LoVo (cell line): ENCODE results near the gene AHSG.

Experiments used
- DNase-seq: peaks from one replicate; pipeline ENCODE4 v3.0.0-alpha.2; 2016; ENCODE audit warnings: low spot score

Gene AHSG

DNA sequence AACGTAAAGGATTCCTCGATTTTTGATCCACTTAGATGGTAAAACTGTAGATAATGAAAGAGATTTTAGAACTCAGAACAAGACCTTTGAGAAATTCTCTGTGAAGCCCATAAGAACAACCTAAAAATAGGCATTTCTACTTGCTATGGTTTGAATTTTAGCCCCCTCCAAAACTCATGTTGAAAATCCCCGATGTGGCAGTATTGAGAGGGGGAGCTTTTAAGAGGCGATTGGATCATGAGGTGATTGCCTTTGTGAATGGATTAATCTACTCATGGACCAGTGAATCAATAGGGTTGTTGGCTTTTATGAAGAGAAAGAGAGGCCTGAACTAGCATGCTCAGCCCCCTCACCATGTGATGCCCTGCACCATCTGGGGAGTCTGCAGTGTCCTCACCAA is 20.2 kb upstream of the AHSG start:
- DNase-seq, result no peak

DNA sequence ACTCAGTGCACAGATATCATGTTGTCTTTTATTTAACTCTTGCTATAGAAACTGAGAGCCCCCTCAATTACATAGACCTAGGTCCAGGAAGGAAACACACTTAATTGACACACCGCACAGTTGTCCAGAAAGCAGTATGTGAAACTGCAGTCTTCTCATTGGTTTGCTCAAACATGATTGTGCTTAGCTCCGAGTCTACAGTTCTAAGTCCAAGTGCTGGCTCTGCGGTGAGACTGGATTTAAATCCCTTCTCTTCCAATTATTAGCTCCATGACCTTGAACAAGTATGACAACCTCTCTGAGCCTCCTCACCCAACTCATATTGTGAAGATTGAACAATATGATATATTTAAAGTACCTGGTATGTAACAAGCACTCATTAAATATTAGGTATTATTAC is 19.0 kb upstream of the AHSG start:
- DNase-seq, result no peak

DNA sequence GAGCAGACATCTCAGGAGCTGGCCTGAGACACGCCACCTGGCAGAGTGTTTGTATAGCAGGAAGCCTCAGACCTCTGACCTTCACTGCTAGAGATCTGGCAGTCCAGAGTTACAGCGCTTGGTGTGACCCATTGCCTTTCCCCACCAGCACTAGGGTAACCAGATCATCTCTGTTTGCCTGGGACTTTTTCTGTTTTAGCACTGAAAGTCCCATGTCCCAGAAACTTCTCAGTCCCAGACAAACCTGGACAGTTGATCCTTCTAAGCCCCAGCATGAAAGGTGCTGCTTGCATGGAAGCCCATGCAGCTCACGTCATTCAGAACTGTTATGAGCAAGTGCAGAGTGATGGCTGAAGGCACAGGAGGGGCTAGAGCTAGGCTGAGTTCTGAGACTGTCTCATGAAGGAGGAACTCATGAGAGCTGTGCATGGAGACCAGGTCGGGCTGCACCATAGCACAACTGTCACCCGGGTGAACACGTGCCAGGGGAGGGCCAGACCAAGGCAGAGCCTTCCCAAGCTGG is 18.2 kb upstream of the AHSG start:
- DNase-seq, result no peak

DNA sequence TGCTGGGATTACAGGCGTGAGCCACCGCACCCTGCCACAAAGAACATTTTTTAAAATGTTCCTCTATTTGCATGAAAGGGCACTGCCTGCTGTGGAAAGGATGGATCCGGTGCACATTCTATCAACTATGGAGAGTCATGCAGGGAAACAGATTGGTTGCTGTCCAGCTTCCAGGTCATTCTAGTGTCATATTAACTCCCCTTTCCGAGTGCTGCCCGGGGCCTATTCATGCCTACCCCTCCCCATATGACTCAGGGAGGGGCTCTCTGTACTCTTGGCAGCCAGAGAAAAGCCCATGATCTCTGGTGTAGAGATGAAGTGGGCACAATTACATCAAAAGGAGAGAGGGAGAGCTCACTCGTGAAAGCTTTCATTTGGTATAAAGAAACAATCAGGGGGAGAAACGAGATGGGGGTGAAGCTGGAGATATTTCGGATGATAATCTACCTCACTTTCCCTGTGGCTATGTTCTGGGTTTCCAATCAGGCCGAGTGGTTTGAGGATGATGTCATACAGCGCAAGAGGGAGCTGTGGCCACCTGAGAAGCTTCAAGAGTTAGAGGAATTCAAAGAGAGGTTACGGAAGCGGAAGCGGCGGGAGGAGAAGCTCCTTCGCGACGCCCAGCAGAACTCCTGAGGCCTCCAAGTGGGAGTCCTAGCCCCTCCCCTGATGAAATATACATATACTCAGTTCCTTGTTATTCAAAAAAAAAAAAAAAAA is 16.1 kb upstream of the AHSG start:
- DNase-seq, result no peak

DNA sequence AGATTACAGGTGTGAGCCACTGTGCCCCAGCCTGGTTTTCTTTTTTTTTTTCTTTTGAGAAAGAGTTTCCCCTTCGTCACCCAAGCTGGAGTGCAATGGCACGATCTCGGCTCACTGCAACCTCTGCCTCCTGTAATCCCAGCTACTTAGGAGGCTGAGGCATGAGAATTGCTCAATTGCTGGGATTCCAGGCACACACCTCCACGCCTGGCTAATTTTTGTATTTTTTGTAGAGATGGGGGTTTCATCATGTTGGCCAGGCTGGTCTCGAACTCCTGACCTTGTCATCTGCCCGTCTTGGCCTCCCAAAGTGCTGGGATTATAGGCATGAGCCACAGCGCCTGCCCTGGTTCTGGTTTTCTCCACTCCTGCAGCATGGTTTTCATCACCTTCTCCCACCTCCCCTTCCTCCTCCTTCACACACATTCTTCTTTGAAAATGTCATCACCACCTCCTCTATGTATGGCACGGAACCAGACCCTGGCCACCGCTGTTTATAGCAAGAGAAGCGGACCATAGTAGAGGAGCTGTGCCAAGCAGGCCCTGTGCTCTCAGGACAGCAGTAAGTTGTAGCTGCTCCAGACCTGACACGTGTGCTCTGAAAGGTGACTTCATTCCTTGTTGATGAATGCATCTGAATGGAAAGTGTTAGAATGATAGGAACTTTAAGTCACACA is 14.6 kb upstream of the AHSG start:
- DNase-seq, result no peak

DNA sequence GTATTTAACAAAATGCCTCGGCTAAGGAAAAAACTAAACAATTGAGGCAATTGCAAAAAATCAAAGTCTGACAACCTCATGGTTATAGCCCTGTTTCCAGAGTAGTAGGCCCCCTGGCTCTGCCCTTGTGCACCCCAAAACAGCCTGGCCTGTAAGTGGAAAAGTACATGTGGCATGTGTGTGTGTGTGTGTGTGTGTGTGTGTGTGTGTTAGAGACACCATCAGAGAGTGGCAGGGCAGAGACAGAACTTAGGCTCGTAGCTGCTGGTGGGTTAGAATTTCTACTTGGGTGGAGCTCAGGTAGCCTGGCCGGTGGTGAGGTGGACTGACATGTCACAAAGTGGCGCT is 14.1 kb upstream of the AHSG start:
- DNase-seq, result no peak

DNA sequence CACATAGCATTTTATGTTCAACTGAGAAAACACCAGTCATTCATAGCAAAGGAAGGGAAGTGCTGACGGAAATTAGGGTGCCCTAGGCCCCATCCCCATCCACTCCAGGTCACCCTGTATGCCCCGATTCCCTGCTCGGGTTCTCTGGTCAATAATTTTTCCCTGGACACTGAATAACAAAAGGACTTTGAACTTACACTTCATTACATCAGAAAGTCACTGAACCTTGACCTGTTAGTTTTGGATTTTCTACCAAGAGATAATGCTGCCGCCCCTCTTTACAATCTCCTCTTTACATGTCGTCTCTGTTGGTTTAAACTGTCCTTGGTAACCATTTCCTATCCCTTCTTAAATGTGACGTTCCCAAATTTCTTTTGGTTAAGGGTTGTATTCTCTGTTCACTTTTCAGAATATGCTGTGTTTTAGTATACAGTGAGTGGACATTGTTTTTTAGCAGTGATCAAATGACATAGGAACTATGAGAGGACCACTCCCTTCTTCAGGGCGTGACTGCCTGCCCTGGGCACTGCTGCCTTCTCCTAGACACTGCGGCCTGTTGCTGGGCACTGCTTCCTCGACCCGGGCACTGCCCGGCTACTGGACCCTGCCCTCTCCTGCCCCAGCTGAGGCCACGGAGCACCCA is 13.6 kb upstream of the AHSG start:
- DNase-seq, result peak; percentile 1

DNA sequence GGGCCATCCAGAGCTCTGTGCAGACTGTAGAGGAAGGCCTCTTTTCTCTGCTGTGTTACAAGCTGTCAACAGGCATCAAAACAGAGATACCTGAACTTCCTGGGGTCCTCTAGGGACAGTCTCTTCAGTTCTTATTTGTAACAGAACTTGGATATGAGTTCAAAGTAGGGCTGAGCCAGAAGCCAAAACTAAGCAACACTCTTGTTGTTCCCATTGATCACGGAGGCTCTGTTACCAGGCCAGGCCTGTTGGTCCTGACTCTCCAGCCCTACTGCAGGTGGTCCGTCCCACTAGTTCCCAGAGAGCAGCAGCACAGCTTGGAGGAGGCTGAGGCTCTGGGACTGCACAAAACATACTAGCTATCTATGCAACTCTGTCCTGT is 13.1 kb upstream of the AHSG start:
- no peak for DNase-seq

DNA sequence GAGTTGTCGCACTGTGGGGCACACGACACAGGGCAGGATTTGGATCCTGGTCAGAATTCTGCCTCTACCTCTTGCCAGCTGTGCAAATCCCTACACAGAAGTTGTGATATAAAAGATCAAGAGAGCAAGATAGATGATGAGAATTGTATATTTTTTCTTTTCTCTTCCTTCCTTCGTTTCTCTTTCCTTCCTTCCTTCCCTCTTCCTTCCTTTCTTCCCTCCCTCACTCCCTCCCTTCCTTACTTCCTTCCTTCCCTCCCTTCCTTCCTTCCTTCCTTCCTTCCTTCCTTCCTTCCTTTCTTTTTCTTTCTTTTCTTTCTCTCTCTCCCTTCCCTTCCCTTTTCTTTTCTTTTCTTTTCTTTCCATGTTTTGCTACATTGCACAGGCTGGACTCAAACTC is 12.0 kb upstream of the AHSG start:
- DNase-seq, result no peak

DNA sequence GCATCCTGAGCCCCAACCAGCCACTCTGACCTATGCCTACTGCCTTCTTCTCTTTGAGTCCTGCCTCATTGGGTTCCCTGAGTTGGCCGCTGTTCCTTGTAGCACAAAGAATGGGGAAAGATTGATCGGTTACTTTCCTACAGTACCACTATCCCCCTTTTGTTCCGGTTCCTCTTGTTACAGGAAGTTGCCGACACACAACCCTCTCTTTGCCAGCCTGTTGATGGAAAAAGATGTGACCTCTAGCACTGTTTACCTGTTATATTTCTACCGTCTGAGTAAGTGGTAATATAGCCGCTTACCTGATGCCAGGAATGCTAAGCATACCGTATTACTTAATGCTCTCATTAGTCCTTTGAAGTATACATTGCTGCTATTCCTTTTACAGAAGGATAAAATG is 9.7 kb upstream of the AHSG start:
- no peak for DNase-seq

DNA sequence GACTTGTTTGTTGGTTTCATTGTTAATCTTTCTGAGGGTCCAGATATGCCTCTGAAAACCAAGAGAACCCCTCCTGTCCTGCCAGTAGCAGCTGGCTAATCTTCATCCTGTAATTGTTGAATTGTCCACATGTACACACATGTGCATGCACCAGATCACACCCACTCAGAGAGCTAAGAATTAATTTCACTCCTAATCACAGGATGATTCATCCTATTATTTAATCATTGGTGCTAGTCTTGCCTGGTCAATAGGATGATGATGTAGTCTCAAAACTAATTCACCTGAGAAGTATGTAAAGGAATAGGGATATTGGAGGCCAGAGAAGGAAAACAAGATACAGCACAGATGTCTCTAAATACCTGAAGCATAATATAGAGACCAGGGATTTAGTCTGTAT is 7.8 kb upstream of the AHSG start:
- DNase-seq, result no peak

DNA sequence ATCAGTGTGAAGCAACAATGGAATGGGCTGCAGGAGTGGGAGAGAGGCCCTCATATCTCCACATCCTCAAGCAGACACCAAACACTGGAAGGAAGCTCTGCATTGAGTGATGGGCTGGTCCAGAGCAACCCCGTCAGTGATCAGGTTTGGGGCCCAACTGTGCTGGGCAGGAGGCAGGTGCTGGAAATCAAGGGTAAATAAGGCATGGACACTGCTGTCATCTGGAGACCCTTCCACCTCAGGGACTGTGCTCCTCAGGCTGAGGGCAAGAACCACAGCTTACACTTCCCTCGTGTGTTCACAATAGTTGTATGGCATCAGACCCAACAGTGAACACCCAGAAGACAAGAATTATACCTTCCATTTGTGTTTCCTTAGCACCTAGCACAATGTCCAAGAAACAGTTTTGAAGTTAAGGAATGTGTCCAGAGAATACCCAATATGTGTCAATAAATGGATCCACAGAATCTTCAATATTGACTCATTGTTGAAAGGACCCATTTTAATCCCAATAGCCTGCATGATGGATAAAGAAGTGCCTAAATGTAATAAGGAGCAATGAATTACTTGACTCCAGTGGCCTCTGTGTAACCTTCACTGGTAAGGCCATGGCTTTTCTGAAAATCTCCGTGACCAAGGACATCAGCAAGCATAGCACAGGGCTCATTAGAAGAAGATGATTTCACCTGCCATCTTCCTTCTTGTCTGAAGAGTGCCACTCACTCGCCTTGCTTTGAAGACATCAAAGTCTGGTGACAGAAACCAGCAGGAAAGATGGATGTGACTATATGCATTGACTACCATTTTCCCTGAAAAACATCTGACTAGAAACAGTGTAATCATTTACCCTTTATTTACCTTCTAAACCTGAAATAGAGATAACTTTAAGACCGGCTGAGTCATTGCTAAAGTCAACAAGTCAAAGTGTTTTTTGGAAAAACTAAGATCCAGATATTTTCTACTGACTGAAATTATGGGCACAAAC is 7.0 kb upstream of the AHSG start:
- DNase-seq, result peak; percentile 31

DNA sequence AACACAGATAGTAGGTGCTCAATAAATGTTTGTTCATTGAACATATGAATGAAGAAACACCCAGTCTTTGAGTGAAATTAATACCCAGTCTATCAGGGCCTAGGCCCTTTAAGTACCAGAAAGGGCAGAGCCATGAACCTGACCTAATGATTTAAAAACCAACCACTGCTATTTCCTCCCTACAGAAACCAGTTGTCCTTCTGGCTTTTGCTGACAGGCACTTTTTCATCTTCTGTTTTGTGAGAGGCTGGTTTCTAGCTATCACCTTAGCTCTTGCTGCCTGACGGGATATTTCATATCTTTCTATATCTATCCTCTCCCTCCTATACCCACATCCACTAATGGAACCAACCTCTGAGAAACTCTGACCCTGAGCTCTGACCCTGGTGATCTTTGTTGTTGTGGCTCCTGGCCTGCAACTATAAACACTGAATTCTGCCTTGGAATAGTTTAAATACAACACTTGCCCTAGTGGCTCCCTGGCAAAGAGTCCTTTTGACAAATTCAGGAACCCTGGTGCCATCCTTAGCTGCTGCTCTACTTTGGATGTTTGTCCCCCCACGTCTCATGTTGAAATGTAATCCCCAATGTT is 4.1 kb upstream of the AHSG start:
- no peak for DNase-seq

DNA sequence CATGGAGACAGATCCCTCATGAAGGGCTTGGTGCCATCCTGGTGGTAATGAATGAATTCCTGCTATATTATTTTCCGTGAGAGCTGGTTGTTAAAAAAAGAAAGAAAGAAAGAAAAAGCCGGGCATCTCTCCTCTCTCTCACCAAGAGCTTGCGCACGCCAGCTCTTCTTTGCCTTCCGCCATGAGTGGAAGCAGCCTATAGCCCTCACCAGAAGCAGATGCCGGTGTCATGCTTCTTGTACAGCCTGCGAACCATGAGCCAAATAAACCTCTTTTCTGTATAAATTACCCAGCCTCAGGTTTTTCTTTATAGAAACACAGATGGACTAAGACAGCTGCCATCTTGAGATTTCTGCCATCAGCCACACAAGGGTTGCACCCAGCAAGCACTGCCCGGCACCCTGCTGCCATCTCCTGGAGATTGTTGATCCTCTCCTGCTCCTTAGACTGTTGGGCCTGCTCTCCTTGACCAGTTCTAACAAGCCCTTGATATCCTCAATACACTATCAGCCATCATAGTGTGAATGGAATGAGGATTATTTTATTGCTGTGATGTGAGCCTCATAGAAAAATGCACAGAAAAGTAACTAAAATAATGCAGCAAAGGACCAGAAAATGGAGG is 3.5 kb upstream of the AHSG start:
- no peak for DNase-seq

DNA sequence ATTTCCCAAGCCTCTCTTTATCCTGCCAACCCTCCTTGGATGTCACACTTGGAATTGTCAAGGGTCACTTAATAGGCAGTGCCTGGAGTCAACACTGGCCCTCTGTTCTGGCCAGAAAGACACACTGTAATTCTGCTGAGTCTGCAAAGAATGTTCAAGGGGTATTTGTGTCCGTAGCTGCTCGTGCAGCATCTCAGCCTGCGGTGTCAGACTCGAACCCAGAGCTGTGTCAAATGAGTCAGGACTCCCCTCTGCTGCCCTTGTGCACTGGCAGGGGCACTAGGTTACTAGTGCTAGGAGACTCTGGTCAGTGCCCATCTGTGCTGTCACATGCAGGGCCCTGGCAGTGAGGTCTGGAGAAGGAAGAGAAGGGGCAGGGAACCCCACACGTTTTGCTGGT is 795 bp upstream of the AHSG start:
- no peak for DNase-seq

DNA sequence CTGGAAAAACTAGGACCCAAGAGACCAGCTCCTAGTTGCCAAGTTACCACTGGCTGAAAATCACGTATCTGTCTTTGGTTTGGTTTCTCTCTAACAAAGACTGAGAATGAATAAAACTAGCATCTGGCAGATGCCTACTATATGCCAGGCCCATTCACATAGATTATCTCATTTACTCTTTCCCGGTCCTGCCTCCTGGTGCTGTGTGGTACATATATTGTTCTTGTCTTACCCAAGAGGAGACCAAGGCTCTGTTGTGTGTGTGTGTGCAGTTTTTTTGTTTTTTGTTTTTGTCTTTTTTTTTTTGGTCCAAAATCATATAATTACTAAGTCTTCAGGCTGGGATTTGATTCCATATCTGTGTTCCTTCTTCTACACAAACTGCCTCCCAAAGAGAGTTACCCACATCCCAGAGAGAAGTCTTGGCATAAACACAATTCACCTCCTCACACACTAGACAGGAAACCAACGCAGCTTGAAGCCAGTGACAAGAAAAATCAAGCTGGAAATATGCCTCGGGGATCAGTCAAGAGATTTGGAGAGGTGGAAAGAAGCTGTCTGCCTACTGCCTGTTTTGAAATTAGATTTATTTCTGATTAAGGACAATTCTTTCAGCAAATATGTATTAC is 891 bp downstream of the AHSG start:
- no peak for DNase-seq

DNA sequence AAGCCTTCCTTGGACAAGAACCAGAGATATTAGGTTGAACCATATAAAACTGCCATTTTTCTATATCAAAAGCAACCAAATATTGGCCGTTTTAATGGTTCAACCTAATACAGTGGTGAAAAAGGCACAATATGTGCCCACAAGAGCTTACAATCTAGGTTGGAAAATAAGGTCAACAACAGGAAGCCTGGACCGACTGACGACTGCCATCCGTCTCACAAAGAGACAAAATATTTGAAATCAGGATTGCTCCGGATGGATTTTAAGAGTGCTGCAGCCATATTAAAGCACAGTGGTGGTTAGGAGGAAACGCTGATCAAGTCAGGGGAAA is 1.4 kb downstream of the AHSG start:
- DNase-seq, result no peak

DNA sequence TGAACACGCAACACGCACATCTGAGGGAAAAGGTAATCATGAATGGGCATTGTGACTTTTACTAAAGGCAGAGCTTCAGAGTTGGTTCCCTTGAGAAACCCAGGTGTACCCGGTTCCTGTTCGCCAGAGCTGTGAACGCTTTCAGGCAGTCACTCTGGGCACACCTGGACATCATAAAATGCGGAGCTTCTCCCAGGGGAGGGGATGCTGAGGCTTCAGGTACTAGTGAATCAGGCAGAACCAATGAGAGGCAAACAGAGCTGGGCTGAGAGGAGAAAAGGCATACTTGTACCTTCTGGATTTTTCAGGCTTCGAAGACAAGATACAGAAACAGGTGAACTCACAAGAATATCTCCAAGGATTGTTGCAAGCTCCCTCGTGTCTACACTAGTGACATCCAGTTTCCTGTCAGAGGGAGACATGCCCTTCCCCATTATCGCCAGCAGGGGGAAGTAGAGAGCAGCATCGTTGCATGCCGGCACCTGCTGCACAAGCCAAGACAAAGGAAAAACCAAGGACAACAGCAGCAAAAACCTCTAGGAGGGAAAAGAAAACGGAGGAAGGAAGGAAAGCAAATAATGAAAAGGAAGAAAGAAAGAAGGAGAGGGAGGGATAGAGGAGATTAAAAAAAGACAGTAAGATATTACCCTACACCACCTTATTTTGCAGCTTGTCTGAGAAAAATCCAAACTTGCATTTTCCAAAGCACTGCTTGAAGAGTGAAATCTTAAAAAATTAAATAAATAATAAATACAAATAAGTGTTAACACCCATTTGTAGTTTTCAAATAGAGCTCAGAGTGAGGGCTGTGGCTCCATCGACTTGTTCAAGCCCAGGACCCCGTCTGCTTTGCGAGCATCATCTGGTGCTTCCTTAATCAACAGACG is 2.0 kb downstream of the AHSG start:
- peak; percentile 74 for DNase-seq

DNA sequence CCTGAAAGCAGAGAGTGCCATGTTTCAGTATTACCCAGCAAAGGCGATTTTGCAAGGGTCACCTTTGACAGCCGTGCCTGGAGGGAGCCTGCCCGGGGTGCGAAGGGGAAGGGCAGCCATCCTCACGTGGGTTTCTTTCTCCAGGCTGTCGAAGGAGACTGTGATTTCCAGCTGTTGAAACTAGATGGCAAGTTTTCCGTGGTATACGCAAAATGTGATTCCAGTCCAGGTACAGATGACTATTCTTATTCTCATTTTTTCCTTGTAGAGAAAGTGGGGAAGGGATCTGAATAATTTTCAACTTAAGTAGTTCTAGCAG is 3.4 kb downstream of the AHSG start:
- DNase-seq, result no peak
